Tongue (tissue), 2 donors: Measurements from ENCODE around the gene GON4L. TPM values are rescaled to one million over a fixed set of nuclear protein-coding genes. Genes with fewer than 3 reads are reported as not detected.
"Not testable (repeated sequence)": the region's sequence is repeated elsewhere in the genome, so short reads cannot be mapped to it uniquely, and the experiment has no call there.

Experiments
- DNase-seq: peaks from one replicate; pipeline ENCODE4 v3.0.0-alpha.2; 2015
- total RNA-seq: library from RNA; depleted of rRNA; stranded (reverse); fragments of >200 nt; gene quantifications from one replicate; pipeline ENCODE4 v1.2.3, GENCODE V29; 2014

GON4L gene
- total RNA-seq, 1 donor from 2014 or later, result 41.3 TPM

GRCh38 chr1:155813672-155814071 lies 43.3 kb downstream of the GON4L start:
- no peak for DNase-seq

GRCh38 chr1:155812878-155813277 lies 44.1 kb downstream of the GON4L start:
- no peak for DNase-seq

- DNase-seq, result no peak
Observed at GRCh38 chr1:155809088-155809487, 47.9 kb downstream of the GON4L start.

- DNase-seq, result no peak
Observed at GRCh38 chr1:155801149-155801548, 55.9 kb downstream of the GON4L start.

- not testable (repeated sequence) for DNase-seq
Observed at GRCh38 chr1:155795618-155796017, 61.4 kb downstream of the GON4L start.

- DNase-seq, result no peak
Observed at GRCh38 chr1:155794605-155795245, 62.3 kb downstream of the GON4L start.

GRCh38 chr1:155793213-155793612 lies 63.8 kb downstream of the GON4L start:
- DNase-seq, result no peak

DNA sequence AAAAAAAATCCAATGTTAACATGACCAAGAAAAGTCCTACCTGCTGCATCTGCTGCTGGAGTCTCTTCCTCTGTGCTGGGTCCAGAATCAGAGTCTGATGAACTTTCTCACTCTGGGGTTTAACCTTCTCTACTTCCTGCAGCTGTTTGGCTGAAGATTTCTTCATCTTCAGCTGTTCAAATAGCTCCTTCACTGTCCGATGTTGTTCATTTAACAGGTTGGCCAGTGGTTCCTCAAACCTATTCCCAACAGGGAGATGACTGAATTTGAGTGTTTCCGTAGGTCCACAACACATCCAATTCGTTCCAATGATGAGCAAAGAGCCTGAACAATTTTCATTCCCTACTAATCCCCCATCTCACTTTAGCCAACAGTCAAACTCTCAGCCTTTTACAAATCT lies 79.4 kb downstream of the GON4L start:
- DNase-seq, result peak; percentile 25

- no peak for DNase-seq
Observed at GRCh38 chr1:155776414-155776813, 80.6 kb downstream of the GON4L start.

DNA sequence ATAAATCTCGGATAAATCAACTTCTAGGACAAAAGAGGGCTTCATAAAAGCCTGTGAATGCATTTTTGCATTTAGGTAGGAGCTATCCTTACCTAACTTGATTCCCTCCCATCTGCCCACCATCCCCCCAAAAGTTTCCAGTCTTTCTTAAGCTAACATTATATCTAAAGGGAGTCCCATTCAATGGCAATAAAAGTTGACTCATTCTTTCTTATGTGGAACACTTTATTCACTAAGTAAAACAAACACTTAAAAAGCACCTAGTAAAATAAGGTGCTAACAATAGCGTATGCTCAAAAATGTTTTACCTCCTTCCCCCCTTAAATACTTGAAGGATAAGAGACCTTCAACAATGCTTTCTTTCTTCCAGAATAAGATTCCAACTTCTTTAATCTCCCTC lies 83.8 kb downstream of the GON4L start:
- no peak for DNase-seq

- DNase-seq, result no peak
Observed at GRCh38 chr1:155769257-155769656, 87.8 kb downstream of the GON4L start.

- DNase-seq, result not testable (repeated sequence)
Observed at GRCh38 chr1:155767399-155767989, 89.5 kb downstream of the GON4L start.

- not testable (repeated sequence) for DNase-seq
Observed at GRCh38 chr1:155763989-155764388, 93.0 kb downstream of the GON4L start.

- DNase-seq, result peak; percentile 9
Observed at GRCh38 chr1:155763090-155763815, 93.8 kb downstream of the GON4L start.

DNA sequence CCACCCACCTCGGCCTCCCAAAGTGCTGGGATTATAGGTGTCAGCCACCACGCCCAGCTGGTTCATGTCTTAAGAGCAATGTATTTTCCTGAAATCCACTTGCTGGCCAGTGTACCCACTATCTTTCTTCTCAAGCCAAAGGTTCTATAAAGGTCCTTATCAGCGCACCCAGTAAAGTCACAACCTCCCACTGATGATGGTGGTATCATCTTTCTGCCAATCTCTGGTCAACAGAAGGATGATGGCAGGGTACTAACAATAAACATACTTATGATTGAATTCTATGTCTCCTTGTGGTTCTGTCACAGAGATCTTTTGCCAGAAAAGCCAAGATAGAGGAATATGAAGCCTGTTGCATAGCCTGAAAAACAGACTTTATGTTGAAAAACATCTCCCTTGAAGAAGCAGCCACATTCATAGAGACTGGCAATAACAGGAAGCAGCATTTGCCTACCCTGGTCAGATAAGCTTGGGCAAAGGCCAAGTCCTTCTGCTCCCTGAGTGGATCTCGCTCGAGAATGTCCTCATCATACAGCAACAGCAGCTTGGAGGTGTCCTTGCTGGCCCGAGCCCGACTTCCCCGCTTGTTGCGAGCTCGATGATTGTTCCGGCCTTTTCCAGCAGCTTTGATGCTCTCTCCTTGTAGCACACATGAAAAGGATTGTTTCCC lies 95.1 kb downstream of the GON4L start:
- no peak for DNase-seq

DNA sequence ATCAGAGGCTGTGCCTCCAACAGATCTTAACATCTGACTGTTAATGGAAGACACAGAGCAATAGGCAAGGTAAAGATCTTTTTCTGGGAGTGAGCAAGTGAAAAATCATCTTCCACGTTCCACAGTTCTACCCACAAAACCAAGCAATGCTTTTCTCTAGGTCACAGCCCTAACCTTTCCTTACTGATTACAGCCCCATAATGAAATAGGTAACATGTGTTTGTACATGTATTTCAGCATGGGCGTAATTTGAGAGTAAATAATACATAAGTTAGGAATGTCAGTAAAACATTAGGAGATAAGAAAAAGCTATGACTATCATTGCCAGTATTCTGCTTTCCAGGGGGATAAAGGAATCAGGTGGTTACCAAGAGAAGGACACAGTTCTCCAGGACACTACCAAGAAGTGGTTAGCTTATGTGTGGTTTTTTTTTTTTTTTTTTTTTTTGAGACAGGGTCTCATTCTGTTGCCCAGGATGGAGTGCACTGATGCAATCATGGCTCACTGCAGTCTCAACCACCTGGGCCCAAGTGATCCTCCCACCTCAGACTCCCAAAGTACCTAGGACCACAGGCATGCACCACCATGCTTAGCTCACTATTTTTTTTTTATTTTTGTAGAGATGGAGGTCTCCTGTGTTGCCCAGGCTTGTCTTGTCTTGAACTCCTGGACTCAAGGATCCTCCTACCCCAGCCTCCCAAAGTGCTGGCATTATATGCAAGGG lies 96.1 kb downstream of the GON4L start:
- no peak for DNase-seq

DNA sequence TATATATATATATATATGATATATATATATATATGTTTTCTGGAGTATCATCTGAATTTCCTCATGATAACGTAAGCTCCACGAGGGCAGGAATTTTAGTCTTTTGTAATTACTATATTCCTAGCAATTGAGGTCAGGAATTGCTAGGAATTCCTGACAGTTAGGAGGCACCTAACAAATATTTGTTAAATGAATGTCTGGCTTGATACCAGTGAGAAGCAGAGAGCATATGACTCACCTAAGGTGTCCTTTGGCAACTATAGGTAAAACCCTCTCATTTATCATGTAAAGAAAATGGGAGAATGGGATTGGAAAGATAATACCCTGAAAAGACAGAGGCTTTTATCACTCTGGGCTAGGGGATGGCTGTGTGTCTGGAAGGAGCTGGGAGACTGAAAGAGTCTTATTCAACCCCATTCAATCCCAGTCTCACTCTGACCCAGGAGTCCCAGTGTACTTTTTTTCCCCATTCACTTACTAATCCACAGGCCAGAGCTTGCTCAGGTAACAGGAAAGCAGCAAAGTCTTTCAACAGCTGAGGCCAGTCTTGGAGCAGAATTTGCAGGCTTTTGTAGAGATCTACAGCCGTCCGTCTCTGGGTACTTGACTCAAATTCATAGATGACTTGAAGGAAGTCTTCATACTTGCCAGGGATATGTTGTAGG lies 96.9 kb downstream of the GON4L start:
- no peak for DNase-seq

GRCh38 chr1:155759017-155759416 lies 98.0 kb downstream of the GON4L start:
- not testable (repeated sequence) for DNase-seq

DNA sequence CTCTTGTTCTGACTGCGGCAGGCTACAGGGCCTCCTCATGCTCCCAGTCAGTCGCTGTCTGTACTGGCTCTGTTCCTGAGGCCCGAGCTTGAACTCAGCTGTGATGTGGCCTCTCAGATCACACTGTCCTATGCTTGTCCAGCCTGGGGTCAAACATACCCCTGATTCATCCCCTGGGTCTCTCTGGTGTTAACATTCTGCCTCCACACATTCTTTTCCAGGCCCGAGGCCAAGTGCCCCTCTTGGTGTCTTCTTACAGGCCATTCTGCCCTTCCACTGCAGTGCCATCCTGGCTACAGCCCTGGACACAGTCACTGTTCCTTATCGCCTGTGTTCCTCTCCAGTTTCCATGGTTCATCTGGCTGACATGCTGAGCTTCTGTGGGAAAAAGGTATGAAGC lies 108.9 kb downstream of the GON4L start:
- DNase-seq, result not testable (repeated sequence)

- DNase-seq, result not testable (repeated sequence)
Observed at GRCh38 chr1:155747586-155747985, 109.4 kb downstream of the GON4L start.
